ENCODE data around the gene MATCAP1.

The MATCAP1 gene

DNA sequence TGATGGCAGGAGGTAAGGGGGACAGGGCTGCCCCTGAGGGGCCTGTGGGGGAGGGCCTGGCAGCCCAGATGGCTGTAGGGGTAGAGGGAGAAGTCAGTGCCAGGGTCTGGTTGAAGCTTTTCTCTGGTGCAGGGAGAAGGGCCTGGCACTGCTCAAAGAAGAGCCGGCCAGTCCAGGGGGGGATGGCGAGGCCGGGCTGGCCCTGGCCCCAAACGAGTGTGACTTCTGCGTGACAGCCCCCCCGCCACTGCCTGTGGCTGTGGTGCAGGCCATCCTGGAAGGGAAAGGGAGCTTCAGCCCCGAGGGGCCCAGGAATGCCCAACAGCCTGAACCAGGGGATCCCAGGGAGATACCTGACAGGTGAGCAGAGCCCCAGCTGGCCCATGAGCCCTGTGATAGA is 16.2 kb downstream of the MATCAP1 start:
- no peak overlapping the region for H3K27ac ChIP-seq
- TF ChIP-seq, protein P1, sequence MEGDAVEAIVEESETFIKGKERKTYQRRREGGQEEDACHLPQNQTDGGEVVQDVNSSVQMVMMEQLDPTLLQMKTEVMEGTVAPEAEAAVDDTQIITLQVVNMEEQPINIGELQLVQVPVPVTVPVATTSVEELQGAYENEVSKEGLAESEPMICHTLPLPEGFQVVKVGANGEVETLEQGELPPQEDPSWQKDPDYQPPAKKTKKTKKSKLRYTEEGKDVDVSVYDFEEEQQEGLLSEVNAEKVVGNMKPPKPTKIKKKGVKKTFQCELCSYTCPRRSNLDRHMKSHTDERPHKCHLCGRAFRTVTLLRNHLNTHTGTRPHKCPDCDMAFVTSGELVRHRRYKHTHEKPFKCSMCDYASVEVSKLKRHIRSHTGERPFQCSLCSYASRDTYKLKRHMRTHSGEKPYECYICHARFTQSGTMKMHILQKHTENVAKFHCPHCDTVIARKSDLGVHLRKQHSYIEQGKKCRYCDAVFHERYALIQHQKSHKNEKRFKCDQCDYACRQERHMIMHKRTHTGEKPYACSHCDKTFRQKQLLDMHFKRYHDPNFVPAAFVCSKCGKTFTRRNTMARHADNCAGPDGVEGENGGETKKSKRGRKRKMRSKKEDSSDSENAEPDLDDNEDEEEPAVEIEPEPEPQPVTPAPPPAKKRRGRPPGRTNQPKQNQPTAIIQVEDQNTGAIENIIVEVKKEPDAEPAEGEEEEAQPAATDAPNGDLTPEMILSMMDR (conservative IDR thresholded peaks at IDR 0.05), result no peak

- no peak overlapping the region for H3K27ac ChIP-seq
- TF ChIP-seq, protein P1 (conservative IDR thresholded peaks at IDR 0.05), result no peak
These were observed 17.1 kb downstream of the MATCAP1 start for GRCh38 chr16:67166598-67167168.

GRCh38 chr16:67166110-67166547 is 17.6 kb downstream of the MATCAP1 start:
- TF ChIP-seq, protein P1 (conservative IDR thresholded peaks at IDR 0.05), result no peak

GRCh38 chr16:67165121-67166078 is 18.4 kb downstream of the MATCAP1 start:
- TF ChIP-seq, protein P1 (conservative IDR thresholded peaks at IDR 0.05), result no peak
- no peak overlapping the region for H3K27ac ChIP-seq

More at GRCh38 chr16:67166110-67166547, 17.6 kb downstream of the MATCAP1 start:
- no peak overlapping the region for H3K27ac ChIP-seq

- TF ChIP-seq, protein P1 (conservative IDR thresholded peaks at IDR 0.05), result no peak
- no peak within 1 kb of the TSS for H3K27ac ChIP-seq
These were observed 19.1 kb downstream of the MATCAP1 start, which contains the start of gene HSF4 for GRCh38 chr16:67164599-67165061. HSF4 (plus strand) TSS chr16:67164745; CDS start chr16:67164812, 67 bp downstream.

- no peak overlapping the region for H3K27ac ChIP-seq
- TF ChIP-seq, protein P1 (conservative IDR thresholded peaks at IDR 0.05), result no peak
These were observed 19.7 kb downstream of the MATCAP1 start for GRCh38 chr16:67163999-67164558.

Measured in VCaP (cell line).